ENCODE measurements around the gene SKI.

- TF ChIP-seq CTCF (IDR thresholded peaks at IDR 0.05), result no peak
- no peak for TF ChIP-seq POLR2A (IDR thresholded peaks at IDR 0.05)
Observed at GRCh38 chr1:2202008-2202575, 26.0 kb upstream of the SKI start.
